ENCODE measurements around the gene SLC29A1. TPM values are rescaled to one million over a fixed set of nuclear protein-coding genes. Genes with fewer than 3 reads are reported as not detected.

SLC29A1 gene
- total and polyA plus RNA-seq, 2 donors (not counting 1 experiment from before 2014, with no cell fraction given) = 6.0 to 7.3 TPM

GRCh38 chr6:44278315-44278714 lies 54.9 kb downstream of the SLC29A1 start:
- no peak overlapping the region for H3K9ac ChIP-seq (ENCODE audit: low read length)
- H3K4me2 ChIP-seq (replicated peaks; ENCODE audit: low read depth, low read length, poor library complexity, severe bottlenecking) = no peak overlapping the region
- no peak overlapping the region for H3K4me3 ChIP-seq (ENCODE audit: control extremely low read depth in 1 of 5, extremely low read depth in 1 of 5, insufficient read depth in 1 of 5, low read depth in 2 of 5, low read length in 4 of 5)
- H3K79me2 ChIP-seq (ENCODE audit: control insufficient read depth, insufficient read depth, low read length) = no peaks in the 10 kb centered on the region
- peaks cover 0 to 10% (median 0%) of the 10 kb centered on the region in 3 donors for H3K9me3 ChIP-seq (ENCODE audit: control extremely low read depth in 1 of 3, control insufficient read depth in 2 of 3, insufficient read depth in 1 of 3, low read length in 2 of 3)
- H3K27ac ChIP-seq (ENCODE audit: low read length in 2 of 2) = no peak overlapping the region
- ChIA-PET CTCF (interaction anchor here (0.8 to 1.1 kb wide), 3 partner anchors 10 to 59 kb away, joined by 3 read pairs; no protein-coding TSS in a partner anchor), POLR2A (no interaction called here)
- H3K4me1 ChIP-seq (ENCODE audit: control insufficient read depth in 2 of 2, insufficient read depth in 2 of 2, low read length in 2 of 2) = peaks cover 5 to 11% of the 10 kb centered on the region in 2 donors
- H2AFZ ChIP-seq (ENCODE audit: insufficient read depth, low read depth, low read length, poor library complexity, severe bottlenecking) = no peak overlapping the region
- 75% methylated on average over 2 of the region's 3 CpGs for WGBS (ENCODE audit: insufficient coverage)
- peaks cover 0 to 54% (median 17%) of the 10 kb centered on the region in 4 experiments for H3K27me3 ChIP-seq (replicated peaks in 1 of 4; ENCODE audit: control extremely low read depth in 1 of 4, control insufficient read depth in 3 of 4, insufficient read depth in 4 of 4, low read length in 3 of 4)
- no peak overlapping the region for H3K27ac Mint-ChIP-seq
- TF ChIP-seq EZH2 (IDR thresholded peaks at IDR 0.05; ENCODE audit: borderline replicate concordance, insufficient read depth, low read depth, low read length, poor library complexity, severe bottlenecking) = no peak
- TF ChIP-seq, protein P1, sequence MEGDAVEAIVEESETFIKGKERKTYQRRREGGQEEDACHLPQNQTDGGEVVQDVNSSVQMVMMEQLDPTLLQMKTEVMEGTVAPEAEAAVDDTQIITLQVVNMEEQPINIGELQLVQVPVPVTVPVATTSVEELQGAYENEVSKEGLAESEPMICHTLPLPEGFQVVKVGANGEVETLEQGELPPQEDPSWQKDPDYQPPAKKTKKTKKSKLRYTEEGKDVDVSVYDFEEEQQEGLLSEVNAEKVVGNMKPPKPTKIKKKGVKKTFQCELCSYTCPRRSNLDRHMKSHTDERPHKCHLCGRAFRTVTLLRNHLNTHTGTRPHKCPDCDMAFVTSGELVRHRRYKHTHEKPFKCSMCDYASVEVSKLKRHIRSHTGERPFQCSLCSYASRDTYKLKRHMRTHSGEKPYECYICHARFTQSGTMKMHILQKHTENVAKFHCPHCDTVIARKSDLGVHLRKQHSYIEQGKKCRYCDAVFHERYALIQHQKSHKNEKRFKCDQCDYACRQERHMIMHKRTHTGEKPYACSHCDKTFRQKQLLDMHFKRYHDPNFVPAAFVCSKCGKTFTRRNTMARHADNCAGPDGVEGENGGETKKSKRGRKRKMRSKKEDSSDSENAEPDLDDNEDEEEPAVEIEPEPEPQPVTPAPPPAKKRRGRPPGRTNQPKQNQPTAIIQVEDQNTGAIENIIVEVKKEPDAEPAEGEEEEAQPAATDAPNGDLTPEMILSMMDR (IDR thresholded peaks at IDR 0.05) = no peak
- peaks cover 5% of the 10 kb centered on the region for H3K4me1 Mint-ChIP-seq
- no peaks in the 10 kb centered on the region for H3K36me3 ChIP-seq (replicated peaks in 1 of 2; ENCODE audit: control extremely low read depth in 1 of 2, control insufficient read depth in 1 of 2, extremely low read depth in 1 of 2, insufficient read depth in 2 of 2, low read length in 1 of 2)
- no peak for DNase-seq
- H3K4me3 Mint-ChIP-seq = no peak overlapping the region
- intact Hi-C loops (cut with micrococcal nuclease) = no loop called here
- no peaks in the 10 kb centered on the region for H3K9me3 Mint-ChIP-seq (ENCODE audit: insufficient read depth)
- H4K20me1 ChIP-seq (ENCODE audit: control insufficient read depth, insufficient read depth, low read length, poor library complexity, severe bottlenecking) = no peaks in the 10 kb centered on the region
- no peak for ATAC-seq (ENCODE audit: low read depth)
- H3K27me3 Mint-ChIP-seq = peaks cover 58% of the 10 kb centered on the region

- Histone ChIP-seq H3K4me1 (ENCODE audit: control insufficient read depth in 2 of 2, insufficient read depth in 2 of 2, low read length in 2 of 2) (peaks cover 5 to 11% of the 10 kb centered on the region in 2 donors), H3K79me2 (ENCODE audit: control insufficient read depth, insufficient read depth, low read length) (no peaks in the 10 kb centered on the region), H3K27ac (ENCODE audit: low read length in 2 of 2) (no peak overlapping the region), H3K36me3 (replicated peaks in 1 of 2; ENCODE audit: control extremely low read depth in 1 of 2, control insufficient read depth in 1 of 2, extremely low read depth in 1 of 2, insufficient read depth in 2 of 2, low read length in 1 of 2) (no peaks in the 10 kb centered on the region), H3K27me3 (replicated peaks in 1 of 4; ENCODE audit: control extremely low read depth in 1 of 4, control insufficient read depth in 3 of 4, insufficient read depth in 4 of 4, low read length in 3 of 4) (peaks cover 0 to 48% (median 16%) of the 10 kb centered on the region in 4 experiments), H4K20me1 (ENCODE audit: control insufficient read depth, insufficient read depth, low read length, poor library complexity, severe bottlenecking) (no peaks in the 10 kb centered on the region), H3K9ac (ENCODE audit: low read length) (no peak overlapping the region), H3K4me2 (replicated peaks; ENCODE audit: low read depth, low read length, poor library complexity, severe bottlenecking) (no peak overlapping the region), H3K9me3 (ENCODE audit: control extremely low read depth in 1 of 3, control insufficient read depth in 2 of 3, insufficient read depth in 1 of 3, low read length in 2 of 3) (peaks cover 0 to 10% (median 0%) of the 10 kb centered on the region in 3 donors), H3K4me3 (ENCODE audit: control extremely low read depth in 1 of 5, extremely low read depth in 1 of 5, insufficient read depth in 1 of 5, low read depth in 2 of 5, low read length in 4 of 5) (no peak overlapping the region), H2AFZ (ENCODE audit: insufficient read depth, low read depth, low read length, poor library complexity, severe bottlenecking) (no peak overlapping the region)
- intact Hi-C loops (cut with micrococcal nuclease) = no loop called here
- DNase-seq (no peak), ATAC-seq (ENCODE audit: low read depth) (no peak)
- Mint-ChIP-seq H3K4me3 (no peak overlapping the region), H3K27ac (no peak overlapping the region), H3K4me1 (peaks cover 5% of the 10 kb centered on the region), H3K27me3 (peaks cover 60% of the 10 kb centered on the region), H3K9me3 (ENCODE audit: insufficient read depth) (no peaks in the 10 kb centered on the region)
- ChIA-PET CTCF (interaction anchor here (1.1 kb wide), 1 partner anchor 17 kb away, joined by 3 read pairs; no protein-coding TSS in a partner anchor), POLR2A (no interaction called here)
- TF ChIP-seq, protein P1 (IDR thresholded peaks at IDR 0.05) = no peak
- TF ChIP-seq EZH2 (IDR thresholded peaks at IDR 0.05; ENCODE audit: borderline replicate concordance, insufficient read depth, low read depth, low read length, poor library complexity, severe bottlenecking) = no peak
- 83% methylated on average over 6 of the region's 9 CpGs for WGBS (ENCODE audit: insufficient coverage)
Measured at GRCh38 chr6:44278774-44279697, 55.6 kb downstream of the SLC29A1 start.
